Right renal pelvis (tissue), 4 donors: ENCODE measurements around the gene RGP1. TPM values are rescaled to one million over a fixed set of nuclear protein-coding genes. Genes with fewer than 3 reads are reported as not detected.

ENCODE experiments used
- DNase-seq, 4 donors: peaks; one replicate each; pipeline ENCODE4 v3.0.0-alpha.2; 2013; ENCODE audit warnings: low read depth in 4 of 4, low spot score in 3 of 4, missing footprints in 1 of 4
- polyA plus RNA-seq, 4 donors: library from polyadenylated mRNA; unstranded; fragments of 120-200 nt; gene quantifications; one replicate each; pipeline ENCODE4 v1.2.1, GENCODE V29; 2013; ENCODE audit not compliant: insufficient read length in 4 of 4

RGP1 gene
- polyA plus RNA-seq, 4 donors: 28.2 to 30.4 (median 28.7) TPM

GRCh38 chr9:35798658-35799374, 49.7 kb downstream of the RGP1 start:
- DNase-seq: no peak

GRCh38 chr9:35800530-35800929, 51.4 kb downstream of the RGP1 start:
- DNase-seq: no peak

GRCh38 chr9:35801328-35802128, 52.4 kb downstream of the RGP1 start:
- no peak for DNase-seq

GRCh38 chr9:35806101-35806500, 57.0 kb downstream of the RGP1 start:
- DNase-seq: no peak

Other genes starting within 250 kb of the RGP1 start
- 10 to 100 TPM; 34.4 to 44.0 (median 38.9) TPM for gene TESK1, start 144.0 kb upstream of the RGP1 start, polyA plus RNA-seq
- gene CD72, start 130.9 kb upstream of the RGP1 start, polyA plus RNA-seq: 1 to 10 TPM; 2.5 to 3.3 (median 2.7) TPM
- under 1 TPM; 0.28 to 0.43 (median 0.35) TPM for gene SIT1, start 98.4 kb upstream of the RGP1 start, polyA plus RNA-seq
- gene RMRP, start 91.3 kb upstream of the RGP1 start, polyA plus RNA-seq: not detected
- 10 to 100 TPM; 13.9 to 21.9 (median 17.4) TPM for gene CCDC107, start 91.0 kb upstream of the RGP1 start, polyA plus RNA-seq
- 1 to 10 TPM; 8.8 to 9.9 (median 9.2) TPM for gene ARHGEF39, start 84.1 kb upstream of the RGP1 start, polyA plus RNA-seq
- under 1 TPM in 3 of 4 donors, not detected in 1; 0.20 to 0.61 (median 0.60) TPM for gene CA9, start 75.4 kb upstream of the RGP1 start, polyA plus RNA-seq
- 100 to 1,000 TPM; 128 to 170 (median 161) TPM for gene TPM2, start 59.4 kb upstream of the RGP1 start, polyA plus RNA-seq
- 100 to 1,000 TPM; 125 to 176 (median 153) TPM for gene TLN1, start 17.1 kb upstream of the RGP1 start, polyA plus RNA-seq
- 10 to 100 TPM; 38.2 to 47.9 (median 40.8) TPM for gene CREB3, start 16.6 kb upstream of the RGP1 start, polyA plus RNA-seq
- gene GBA2, start 59 bp upstream of the RGP1 start, polyA plus RNA-seq: 100 to 1,000 TPM in 2 of 4 donors, 10 to 100 TPM in 2; 97.9 to 118 (median 103) TPM
- 1 to 10 TPM in 1 of 4 donors, not detected in 3; 2.2 TPM for gene MSMP, start 5.0 kb downstream of the RGP1 start, polyA plus RNA-seq
- 10 to 100 TPM; 24.4 to 28.1 (median 26.0) TPM for gene NPR2, start 42.3 kb downstream of the RGP1 start, polyA plus RNA-seq
- gene SPAG8, start 63.0 kb downstream of the RGP1 start, polyA plus RNA-seq: 1 to 10 TPM; 4.7 to 6.7 (median 5.4) TPM
- gene HINT2, start 65.8 kb downstream of the RGP1 start, polyA plus RNA-seq: 10 to 100 TPM; 53.7 to 66.4 (median 60.5) TPM
- gene FAM221B, start 79.4 kb downstream of the RGP1 start, polyA plus RNA-seq: under 1 TPM in 3 of 4 donors, not detected in 1; 0.10 to 0.16 (median 0.13) TPM
- 10 to 100 TPM; 26.0 to 31.8 (median 30.0) TPM for gene TMEM8B, start 79.9 kb downstream of the RGP1 start, polyA plus RNA-seq
- under 1 TPM in 1 of 4 donors, not detected in 3; 0.04 TPM for gene OR13J1, start 121.1 kb downstream of the RGP1 start, polyA plus RNA-seq
- gene HRCT1, start 156.9 kb downstream of the RGP1 start, polyA plus RNA-seq: under 1 TPM in 3 of 4 donors, not detected in 1; 0.35 to 0.60 (median 0.43) TPM
- 1 to 10 TPM; 1.3 to 1.6 (median 1.6) TPM for gene SPAAR, start 160.2 kb downstream of the RGP1 start, polyA plus RNA-seq
- gene OR2S2, start 208.9 kb downstream of the RGP1 start, polyA plus RNA-seq: not detected